Brain microvascular endothelial cell (primary cell): ENCODE measurements around the gene YOD1.

ENCODE experiments used
- DNase-seq: peaks from one replicate; pipeline ENCODE4 v3.0.0-alpha.2; 2020
- H3K27ac ChIP-seq: fragments of 250-450 bp; sonication (Bioruptor Pico); 2 replicates; pipeline ENCODE4 v1.5.1; 2020; ENCODE audit warnings: mild to moderate bottlenecking, moderate library complexity
- H3K27me3 ChIP-seq: fragments of 250-450 bp; sonication (Bioruptor Pico); replicated peaks from 2 replicates; pipeline ENCODE4 v1.5.1; 2020; ENCODE audit warnings: mild to moderate bottlenecking
- H3K36me3 ChIP-seq: fragments of 250-450 bp; sonication (Bioruptor Pico); replicated peaks from 2 replicates; pipeline ENCODE4 v1.5.1; 2020; ENCODE audit warnings: mild to moderate bottlenecking
- H3K4me3 ChIP-seq: 2 replicates; pipeline ENCODE4 v1.5.1; 2011; ENCODE audit warnings: low read depth, mild to moderate bottlenecking, control low read depth, low read length, moderate library complexity
- in situ Hi-C: cut with HindIII; loops from 2 replicates; pipeline ENCODE4 v1.10.0; 2017; ENCODE audit warnings: low sequenced_read_pairs, low pct_ligation_motif_present
- TF ChIP-seq, protein P1 (sequence below): IDR thresholded peaks from 2 replicates; pipeline ENCODE4 v1.5.1; 2011; ENCODE audit warnings: low read depth, mild to moderate bottlenecking, moderate library complexity, low read length, control low read depth, inconsistent platforms; ENCODE audit errors: missing control alignments

Gene YOD1

DNA sequence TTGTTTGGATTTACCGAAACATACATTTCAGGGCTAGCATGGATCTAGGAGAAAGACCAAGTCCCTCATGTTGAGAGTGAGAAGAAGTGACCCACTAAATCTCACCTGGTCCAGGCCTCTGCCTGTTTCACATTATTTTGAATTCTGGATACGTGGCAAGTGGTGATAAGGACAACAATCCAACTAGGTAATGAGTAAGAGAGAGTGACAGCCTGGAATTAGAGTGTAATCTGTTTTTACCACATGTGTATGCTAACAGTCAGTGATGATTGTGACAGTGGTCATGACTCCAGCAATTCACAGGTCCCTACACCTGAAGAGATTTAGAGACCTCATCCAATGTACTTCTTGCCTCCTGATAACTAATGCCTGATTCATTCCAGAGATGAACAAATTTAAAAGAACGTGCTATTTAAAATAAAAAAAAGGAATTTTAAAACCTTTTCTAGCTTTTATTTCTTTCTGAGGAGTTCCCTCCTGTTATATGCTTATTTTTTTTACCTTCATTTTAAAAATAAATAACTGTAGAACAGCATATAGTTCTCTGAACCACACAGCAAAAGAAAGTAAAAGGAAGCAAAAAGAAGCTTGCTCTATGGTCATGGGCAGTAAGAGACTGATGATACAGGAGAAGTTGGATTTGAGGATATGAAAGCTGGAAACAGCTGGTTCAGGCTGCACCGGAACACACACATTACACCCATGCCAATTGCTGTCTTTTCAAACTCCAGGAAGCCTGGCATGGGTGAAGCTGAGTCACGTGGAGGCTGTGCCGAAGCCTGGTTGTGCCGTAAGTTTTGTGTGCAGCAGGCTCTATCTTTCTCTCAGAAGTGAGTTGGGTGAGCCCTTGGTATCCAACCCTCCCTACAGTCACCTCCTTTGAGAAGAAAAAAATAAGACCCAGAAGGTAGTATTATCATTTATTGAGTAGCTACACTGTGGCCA is 33.1 kb downstream of the YOD1 start:
- no peaks in the 10 kb centered on the region for H3K36me3 ChIP-seq
- H3K27me3 ChIP-seq, result no peaks in the 10 kb centered on the region
- in situ Hi-C loops, result no loop called here
- DNase-seq, result no peak
- TF ChIP-seq, protein P1, sequence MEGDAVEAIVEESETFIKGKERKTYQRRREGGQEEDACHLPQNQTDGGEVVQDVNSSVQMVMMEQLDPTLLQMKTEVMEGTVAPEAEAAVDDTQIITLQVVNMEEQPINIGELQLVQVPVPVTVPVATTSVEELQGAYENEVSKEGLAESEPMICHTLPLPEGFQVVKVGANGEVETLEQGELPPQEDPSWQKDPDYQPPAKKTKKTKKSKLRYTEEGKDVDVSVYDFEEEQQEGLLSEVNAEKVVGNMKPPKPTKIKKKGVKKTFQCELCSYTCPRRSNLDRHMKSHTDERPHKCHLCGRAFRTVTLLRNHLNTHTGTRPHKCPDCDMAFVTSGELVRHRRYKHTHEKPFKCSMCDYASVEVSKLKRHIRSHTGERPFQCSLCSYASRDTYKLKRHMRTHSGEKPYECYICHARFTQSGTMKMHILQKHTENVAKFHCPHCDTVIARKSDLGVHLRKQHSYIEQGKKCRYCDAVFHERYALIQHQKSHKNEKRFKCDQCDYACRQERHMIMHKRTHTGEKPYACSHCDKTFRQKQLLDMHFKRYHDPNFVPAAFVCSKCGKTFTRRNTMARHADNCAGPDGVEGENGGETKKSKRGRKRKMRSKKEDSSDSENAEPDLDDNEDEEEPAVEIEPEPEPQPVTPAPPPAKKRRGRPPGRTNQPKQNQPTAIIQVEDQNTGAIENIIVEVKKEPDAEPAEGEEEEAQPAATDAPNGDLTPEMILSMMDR, result no peak
- no peak overlapping the region for H3K4me3 ChIP-seq
- H3K27ac ChIP-seq, result no peak overlapping the region

DNA sequence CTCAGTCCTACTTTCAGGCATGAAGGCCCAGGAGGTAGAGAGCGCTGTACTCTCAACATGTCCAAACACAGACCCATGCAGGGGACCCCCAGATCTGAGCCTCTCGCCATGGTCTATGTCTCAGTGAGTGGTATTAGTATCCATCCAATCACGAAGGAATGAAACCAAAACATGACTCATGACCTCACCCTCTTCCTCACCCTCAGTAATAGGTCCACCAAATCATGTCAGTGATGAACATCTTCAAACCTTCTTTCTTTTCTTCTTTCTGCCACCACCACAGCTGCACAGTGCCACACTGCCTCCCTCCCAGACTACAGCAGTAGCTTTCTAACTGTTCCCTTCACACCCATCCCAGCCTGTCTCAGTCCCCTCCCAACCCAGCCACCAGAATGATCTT is 35.2 kb downstream of the YOD1 start:
- Histone ChIP-seq H3K36me3 (no peaks in the 10 kb centered on the region), H3K27me3 (no peaks in the 10 kb centered on the region), H3K4me3 (no peak overlapping the region), H3K27ac (no peak overlapping the region)
- DNase-seq, result no peak
- in situ Hi-C loops, result no loop called here
- TF ChIP-seq, protein P1, result no peak

DNA sequence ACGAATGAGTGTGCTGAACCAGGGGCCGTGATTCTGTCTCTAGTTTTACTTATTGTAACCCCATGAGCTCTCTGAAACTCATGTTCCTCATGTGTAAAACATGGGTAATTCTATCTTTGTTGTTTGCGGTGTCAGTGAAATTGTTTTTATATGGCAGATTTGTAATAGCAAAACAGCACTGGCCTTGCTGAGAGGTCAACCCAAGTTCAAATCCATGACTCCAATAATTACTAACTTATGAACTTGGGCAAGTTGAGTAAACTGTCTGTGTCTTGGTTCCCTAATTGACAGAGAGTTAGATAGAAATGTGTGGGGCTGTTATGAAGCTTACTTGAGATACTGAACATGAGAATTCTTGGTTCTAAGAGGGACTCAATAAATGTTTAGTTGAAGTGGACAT is 36.3 kb downstream of the YOD1 start:
- no peak for DNase-seq
- Histone ChIP-seq H3K27ac (no peak overlapping the region), H3K27me3 (no peaks in the 10 kb centered on the region), H3K4me3 (no peak overlapping the region), H3K36me3 (no peaks in the 10 kb centered on the region)
- in situ Hi-C loops, result no loop called here
- TF ChIP-seq, protein P1, result no peak

DNA sequence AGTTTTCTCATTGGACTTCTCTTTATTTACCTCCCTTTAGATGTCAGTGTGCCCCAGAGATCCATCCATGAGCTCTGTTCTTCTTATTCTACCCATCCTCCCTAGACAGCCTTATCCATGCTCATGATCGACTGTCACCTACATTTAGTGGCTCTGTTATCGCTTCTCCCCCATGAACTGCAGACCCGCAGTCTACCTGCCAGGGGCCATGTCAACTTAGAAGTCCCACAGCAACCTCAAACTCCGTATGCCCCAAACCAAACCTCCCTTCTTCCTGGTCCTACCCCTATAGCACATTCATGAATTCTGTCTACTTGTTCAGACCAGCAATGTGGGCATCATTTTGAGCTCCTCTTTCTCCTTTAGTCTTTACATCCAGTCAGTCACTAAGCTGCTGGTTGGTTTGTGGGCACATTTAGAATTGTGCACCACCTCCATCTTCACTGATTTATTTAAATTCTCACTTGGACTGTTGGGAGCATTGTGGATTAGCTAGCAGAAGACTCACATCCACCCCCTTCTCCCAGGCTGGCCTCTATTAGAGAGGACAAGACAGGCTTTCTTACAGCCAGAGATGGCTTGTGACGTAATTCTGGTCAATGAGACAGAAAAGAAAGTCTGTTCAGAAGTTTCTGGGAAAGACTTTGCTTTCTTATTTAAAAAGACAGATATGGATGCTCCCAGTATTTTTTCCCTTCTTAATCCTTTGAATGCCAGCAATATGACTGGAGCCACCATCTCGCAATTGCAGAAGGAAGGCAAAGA is 37.5 kb downstream of the YOD1 start:
- TF ChIP-seq, protein P1, result no peak
- no peak overlapping the region for H3K4me3 ChIP-seq
- DNase-seq, result no peak
- no peaks in the 10 kb centered on the region for H3K36me3 ChIP-seq
- no peaks in the 10 kb centered on the region for H3K27me3 ChIP-seq
- H3K27ac ChIP-seq, result no peak overlapping the region
- in situ Hi-C loops, result no loop called here

DNA sequence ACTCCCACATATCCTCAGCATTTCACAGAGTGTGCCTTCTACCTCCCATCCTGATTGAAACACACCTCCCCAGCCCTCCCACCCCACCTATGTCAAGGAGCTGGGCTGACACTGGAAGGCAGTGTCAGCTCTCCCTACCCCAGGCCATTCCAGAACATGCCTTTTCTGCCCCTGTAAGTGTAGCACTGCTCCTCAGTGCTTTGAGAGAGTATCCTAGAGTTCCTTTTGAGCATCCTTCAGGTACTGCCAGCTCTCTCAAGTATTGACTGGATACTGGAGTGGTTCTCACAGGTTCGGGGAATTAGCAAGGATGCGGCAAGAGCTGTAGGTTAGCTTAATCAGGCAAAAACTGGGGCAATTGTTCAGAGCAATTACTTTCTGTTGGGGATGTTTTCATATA is 40.3 kb downstream of the YOD1 start:
- Histone ChIP-seq H3K27ac (no peak overlapping the region), H3K36me3 (no peaks in the 10 kb centered on the region), H3K27me3 (no peaks in the 10 kb centered on the region), H3K4me3 (no peak overlapping the region)
- no peak for DNase-seq
- in situ Hi-C loops, result no loop called here
- TF ChIP-seq, protein P1, result no peak
